AG09309 (cell line): ENCODE results near the gene PDE10A.
A peak's percentile ranks its signal among the peaks of the same experiment; 100 is the strongest.

Experiments used
- DNase-seq: peaks from one replicate; pipeline ENCODE4 v3.0.0-alpha.2; 2010; ENCODE audit warnings: low read depth
- H3K4me3 ChIP-seq: 2 replicates; pipeline ENCODE4 v1.5.1; 2011; ENCODE audit warnings: mild to moderate bottlenecking, low read depth, low read length, moderate library complexity; ENCODE audit not compliant: control insufficient read depth
- TF ChIP-seq, protein P1 (sequence below): IDR thresholded peaks from 2 replicates; pipeline ENCODE4 v1.5.1; 2011; ENCODE audit warnings: mild to moderate bottlenecking, low read depth, low read length, inconsistent platforms; ENCODE audit not compliant: insufficient read depth, control insufficient read depth; ENCODE audit errors: missing control alignments

PDE10A gene

GRCh38 chr6:165662749-165663376 lies at the start of gene PDE10A:
Gene PDE10A (minus strand): TSS chr6:165663241. CDS start chr6:165662811, 430 bp downstream.
- no peak for DNase-seq
- H3K4me3 ChIP-seq, result peak within 1 kb of the TSS; percentile 20
- TF ChIP-seq, protein P1, sequence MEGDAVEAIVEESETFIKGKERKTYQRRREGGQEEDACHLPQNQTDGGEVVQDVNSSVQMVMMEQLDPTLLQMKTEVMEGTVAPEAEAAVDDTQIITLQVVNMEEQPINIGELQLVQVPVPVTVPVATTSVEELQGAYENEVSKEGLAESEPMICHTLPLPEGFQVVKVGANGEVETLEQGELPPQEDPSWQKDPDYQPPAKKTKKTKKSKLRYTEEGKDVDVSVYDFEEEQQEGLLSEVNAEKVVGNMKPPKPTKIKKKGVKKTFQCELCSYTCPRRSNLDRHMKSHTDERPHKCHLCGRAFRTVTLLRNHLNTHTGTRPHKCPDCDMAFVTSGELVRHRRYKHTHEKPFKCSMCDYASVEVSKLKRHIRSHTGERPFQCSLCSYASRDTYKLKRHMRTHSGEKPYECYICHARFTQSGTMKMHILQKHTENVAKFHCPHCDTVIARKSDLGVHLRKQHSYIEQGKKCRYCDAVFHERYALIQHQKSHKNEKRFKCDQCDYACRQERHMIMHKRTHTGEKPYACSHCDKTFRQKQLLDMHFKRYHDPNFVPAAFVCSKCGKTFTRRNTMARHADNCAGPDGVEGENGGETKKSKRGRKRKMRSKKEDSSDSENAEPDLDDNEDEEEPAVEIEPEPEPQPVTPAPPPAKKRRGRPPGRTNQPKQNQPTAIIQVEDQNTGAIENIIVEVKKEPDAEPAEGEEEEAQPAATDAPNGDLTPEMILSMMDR, result no peak

GRCh38 chr6:165708985-165709576 lies 46.0 kb upstream of the PDE10A start:
- no peak overlapping the region for H3K4me3 ChIP-seq
- TF ChIP-seq, protein P1, result no peak
- no peak for DNase-seq

DNA sequence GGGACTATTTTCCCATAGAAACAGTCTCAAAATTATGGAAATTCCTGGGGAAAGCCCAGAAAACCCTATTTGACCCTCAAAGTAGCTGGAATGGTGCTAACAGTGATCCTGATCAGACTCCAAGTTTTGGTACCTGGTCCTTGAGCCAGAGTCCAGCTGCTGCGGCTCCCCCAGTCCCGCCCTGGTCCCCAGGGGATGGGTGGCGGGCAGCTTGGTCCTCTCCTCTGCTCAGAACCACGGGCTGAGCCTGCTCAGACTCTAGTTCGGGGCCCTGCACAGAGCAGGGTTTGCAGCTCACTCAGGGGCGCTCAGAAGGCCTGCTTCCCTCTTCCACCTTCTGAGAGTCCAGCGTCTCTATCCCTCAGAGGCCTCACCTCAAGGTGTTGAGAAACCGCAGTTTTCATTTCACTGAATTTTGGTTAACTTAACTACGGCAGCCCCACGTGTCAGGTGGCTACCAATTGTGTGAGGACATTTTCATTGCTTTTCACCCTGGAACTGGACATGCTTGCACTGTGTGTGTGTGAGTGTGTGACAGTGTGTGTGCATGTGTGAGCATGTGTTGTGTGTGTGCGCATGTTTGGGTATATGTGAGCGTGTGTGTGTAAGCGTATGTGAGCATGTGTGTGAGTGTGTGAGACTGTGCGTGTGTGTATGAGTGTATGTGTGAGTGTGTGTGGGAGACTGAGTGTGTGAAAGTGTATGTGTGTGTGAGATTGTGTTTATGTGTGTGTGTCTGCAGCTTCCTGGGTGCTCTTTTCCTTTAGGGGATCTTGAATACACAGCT lies 44.2 kb upstream of the PDE10A start:
- DNase-seq, result no peak
- TF ChIP-seq, protein P1, result no peak
- no peak overlapping the region for H3K4me3 ChIP-seq

GRCh38 chr6:165705941-165706340 lies 42.9 kb upstream of the PDE10A start:
- no peak overlapping the region for H3K4me3 ChIP-seq
- no peak for DNase-seq
- TF ChIP-seq, protein P1, result no peak

DNA sequence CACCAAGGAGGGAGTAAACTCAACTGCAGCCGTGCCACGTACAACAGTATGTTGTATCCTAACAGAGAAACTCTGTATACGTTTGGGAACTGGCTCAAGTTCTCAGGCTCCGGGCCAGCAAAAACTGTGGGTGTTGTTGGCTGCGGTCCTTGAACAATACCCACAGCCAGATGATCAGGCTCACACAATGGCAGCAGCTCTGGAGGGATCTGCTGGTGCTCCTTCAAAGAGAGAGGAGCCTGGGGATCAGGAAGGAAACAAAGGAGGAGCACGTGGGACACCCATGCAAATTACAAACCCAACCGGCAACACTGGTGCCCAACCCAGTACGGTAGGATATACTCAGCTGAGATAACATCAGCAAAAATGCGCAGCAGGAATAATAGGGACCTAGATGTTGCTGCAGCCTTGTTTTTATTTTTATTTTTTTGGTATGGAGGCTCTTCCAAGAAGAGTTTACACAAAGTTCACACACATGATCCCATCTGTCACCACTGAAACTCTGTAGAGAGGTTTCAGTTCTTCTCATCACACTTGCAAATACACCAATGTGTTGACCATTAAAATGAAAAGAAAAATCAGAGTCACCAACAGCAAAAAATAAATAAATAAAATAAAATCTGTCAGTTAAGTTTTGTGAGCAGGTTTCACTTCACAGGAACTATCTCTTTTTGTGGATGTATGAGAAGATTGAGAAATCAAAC lies 41.2 kb upstream of the PDE10A start:
- TF ChIP-seq, protein P1, result no peak
- DNase-seq, result no peak
- H3K4me3 ChIP-seq, result no peak overlapping the region

- no peak for DNase-seq
- no peak overlapping the region for H3K4me3 ChIP-seq
- TF ChIP-seq, protein P1, result no peak
These were observed 39.6 kb upstream of the PDE10A start for GRCh38 chr6:165702669-165703068.
